Transverse colon (tissue), 4 donors: Measurements from ENCODE around the gene LAMTOR2. TPM values are rescaled to one million over a fixed set of nuclear protein-coding genes. Genes with fewer than 3 reads are reported as not detected.
"Not testable (repeated sequence)": the region's sequence is repeated elsewhere in the genome, so short reads cannot be mapped to it uniquely, and the experiment has no call there.

Experiments
- DNase-seq: peaks from one replicate; pipeline ENCODE4 v3.0.0-alpha.2; 2019
- H3K27ac ChIP-seq, 4 donors: fragments of 200-600 bp; sonication (generic); 2 replicates each; pipeline ENCODE4 v1.5.1; 2016 to 2018; ENCODE audit warnings: inconsistent platforms in 4 of 4
- H3K27me3 ChIP-seq: fragments of 200-600 bp; sonication (generic); 2 replicates; pipeline ENCODE4 v1.5.1; 2017; ENCODE audit warnings: inconsistent platforms
- H3K36me3 ChIP-seq, 4 donors: fragments of 200-600 bp; sonication (generic); 2 replicates each; pipeline ENCODE4 v1.5.1; 2017 to 2019; ENCODE audit warnings: inconsistent platforms in 4 of 4
- H3K4me1 ChIP-seq, 4 donors: fragments of 200-600 bp; sonication (generic); 2 replicates each; pipeline ENCODE4 v1.5.1; 2017 to 2020; ENCODE audit warnings: inconsistent platforms in 4 of 4
- H3K4me3 ChIP-seq, 4 donors: fragments of 200-600 bp; sonication (generic); 1 replicate in 1 of 4; 2 replicates in 3 of 4; pipeline versions ENCODE4 v1.5.1 to v1.6.1; 2017 to 2019; ENCODE audit warnings: inconsistent platforms in 4 of 4
- H3K9me3 ChIP-seq, 2 donors: fragments of 200-600 bp; sonication (generic); 2 replicates each; pipeline ENCODE4 v1.5.1; 2017 to 2019; ENCODE audit warnings: inconsistent platforms in 2 of 2
- EP300 ChIP-seq: sonication (generic); formaldehyde crosslinking; IDR thresholded peaks from one replicate; pipeline ENCODE4 v1.6.1; 2017; ENCODE audit warnings: antibody characterized with exemption, low read depth
- POLR2A ChIP-seq: fragments of 450-650 bp; IDR thresholded peaks from one replicate; pipeline ENCODE4 v1.6.1; 2016; ENCODE audit warnings: antibody characterized with exemption, mild to moderate bottlenecking, moderate library complexity
- POLR2AphosphoS5 ChIP-seq, 3 donors: sonication (generic); formaldehyde crosslinking; IDR thresholded peaks; one replicate each; pipeline ENCODE4 v1.6.1; 2016; ENCODE audit warnings: antibody characterized with exemption in 3 of 3
- WGBS, 2 donors: methylation state at CpG; one replicate each; pipeline ENCODE4 v1.1.5; 2018; ENCODE audit warnings: low coverage in 1 of 2; 5-methylcytosine and 5-hydroxymethylcytosine counted together
- in situ Hi-C, 4 donors: fragments of 200-750 bp; cut with MboI; loops; one replicate each; pipeline versions ENCODE4 v1.15.0 to v1.15.1; 2017; ENCODE audit warnings: low sequenced_read_pairs in 3 of 4, low pct_ligation_motif_present in 1 of 4, low pct_unique_long_range_greater_than_20kb in 1 of 4
- intact Hi-C: fragments of 100-400 bp; cut with DNase I; formaldehyde crosslinking; loops from one replicate; pipeline ENCODE4 v1.15.1; 2023; ENCODE audit warnings: low total_unique reads
- total RNA-seq, 4 donors: library from RNA; depleted of rRNA; stranded (reverse); fragments of >200 nt; gene quantifications; one replicate each; pipeline ENCODE4 v1.1.0, GENCODE V29; 2016
- TF ChIP-seq, protein P1 (sequence below), 5 experiments: fragments of 200-600 bp in 3 of 5; fragments of 450-650 bp in 2 of 5; sonication (generic) in 3 of 5; IDR thresholded peaks; 1 replicate in 2 of 5; 2 replicates in 3 of 5; pipeline ENCODE4 v1.5.1; 2016 to 2017; ENCODE audit warnings: antibody characterized with exemption in 5 of 5, inconsistent platforms in 3 of 5, mild to moderate bottlenecking in 2 of 5, moderate library complexity in 1 of 5

The LAMTOR2 gene
- total RNA-seq, 4 donors from 2014 or later, result 20.9 to 70.9 (median 47.5) TPM

DNA sequence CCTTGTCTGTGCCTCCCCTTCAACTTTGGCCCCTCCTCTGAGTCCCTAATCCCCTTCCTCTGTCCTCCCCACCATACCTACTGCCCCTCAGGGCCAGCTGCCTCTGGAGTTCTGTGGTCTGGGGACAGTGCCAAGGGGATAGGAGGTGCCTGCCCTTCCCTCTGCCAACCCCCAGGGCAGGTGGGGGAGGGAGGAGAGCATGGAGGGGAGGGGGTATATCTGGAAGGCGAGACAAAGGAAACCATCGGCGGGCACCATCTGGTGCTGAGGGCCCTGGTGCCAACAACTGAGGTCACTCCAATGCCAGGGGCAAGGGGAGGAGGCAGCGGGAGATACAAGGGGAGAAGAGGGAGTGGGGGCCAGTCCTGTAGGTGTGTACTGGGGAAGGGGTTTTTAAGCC lies 16.0 kb downstream of the LAMTOR2 start:
- Histone ChIP-seq H3K27me3 (no peaks in the 10 kb centered on the region), H3K4me3 (no peak overlapping the region), H3K27ac (no peak overlapping the region), H3K36me3 (peaks cover 0 to 8% (median 0%) of the 10 kb centered on the region in 4 donors), H3K4me1 (peaks cover 0 to under 1% (median 0%) of the 10 kb centered on the region in 4 donors), H3K9me3 (no peaks in the 10 kb centered on the region)
- WGBS, 2 donors, result 73% methylated on average over 4 of the region's 4 CpGs; no CpG with 5 or more reads in 1 of the 2 donors
- in situ Hi-C loops (no loop called here), intact Hi-C loops (no loop called here)
- no peak for DNase-seq
- TF ChIP-seq, protein P1, sequence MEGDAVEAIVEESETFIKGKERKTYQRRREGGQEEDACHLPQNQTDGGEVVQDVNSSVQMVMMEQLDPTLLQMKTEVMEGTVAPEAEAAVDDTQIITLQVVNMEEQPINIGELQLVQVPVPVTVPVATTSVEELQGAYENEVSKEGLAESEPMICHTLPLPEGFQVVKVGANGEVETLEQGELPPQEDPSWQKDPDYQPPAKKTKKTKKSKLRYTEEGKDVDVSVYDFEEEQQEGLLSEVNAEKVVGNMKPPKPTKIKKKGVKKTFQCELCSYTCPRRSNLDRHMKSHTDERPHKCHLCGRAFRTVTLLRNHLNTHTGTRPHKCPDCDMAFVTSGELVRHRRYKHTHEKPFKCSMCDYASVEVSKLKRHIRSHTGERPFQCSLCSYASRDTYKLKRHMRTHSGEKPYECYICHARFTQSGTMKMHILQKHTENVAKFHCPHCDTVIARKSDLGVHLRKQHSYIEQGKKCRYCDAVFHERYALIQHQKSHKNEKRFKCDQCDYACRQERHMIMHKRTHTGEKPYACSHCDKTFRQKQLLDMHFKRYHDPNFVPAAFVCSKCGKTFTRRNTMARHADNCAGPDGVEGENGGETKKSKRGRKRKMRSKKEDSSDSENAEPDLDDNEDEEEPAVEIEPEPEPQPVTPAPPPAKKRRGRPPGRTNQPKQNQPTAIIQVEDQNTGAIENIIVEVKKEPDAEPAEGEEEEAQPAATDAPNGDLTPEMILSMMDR (IDR thresholded peaks at IDR 0.05), result no peak
- TF ChIP-seq POLR2A, result no peak
- no peak for TF ChIP-seq POLR2AphosphoS5 (IDR thresholded peaks at IDR 0.05)
- TF ChIP-seq EP300, result no peak

GRCh38 chr1:156071332-156071816 lies 16.8 kb downstream of the LAMTOR2 start:
- 86 to 90% methylated on average over 2 to 7 of the region's 7 CpGs for WGBS, 2 donors
- in situ Hi-C loops, H3K36me3 ChIP-seq, H3K27me3 ChIP-seq, H3K27ac ChIP-seq, H3K4me3 ChIP-seq, H3K9me3 ChIP-seq, intact Hi-C loops, H3K4me1 ChIP-seq, DNase-seq: not testable (repeated sequence)

- in situ Hi-C loops, result no loop called here
- 50% methylated on average over 6 of the region's 6 CpGs; no CpG with 5 or more reads in 1 of the 2 donors for WGBS, 2 donors
- H3K27ac ChIP-seq, result no peak overlapping the region
- H3K4me3 ChIP-seq, result no peak overlapping the region
- H3K4me1 ChIP-seq, result peaks cover 0 to 6% (median 0%) of the 10 kb centered on the region in 4 donors
- DNase-seq, result no peak
- intact Hi-C loops, result no loop called here
- H3K36me3 ChIP-seq, result peaks cover 0 to 8% (median 0%) of the 10 kb centered on the region in 4 donors
- H3K27me3 ChIP-seq, result no peaks in the 10 kb centered on the region
- TF ChIP-seq POLR2AphosphoS5 (IDR thresholded peaks at IDR 0.05), result no peak
- TF ChIP-seq, protein P1 (IDR thresholded peaks at IDR 0.05), result no peak
- no peak for TF ChIP-seq EP300
- no peak for TF ChIP-seq POLR2A
- H3K9me3 ChIP-seq, result no peaks in the 10 kb centered on the region
These were observed 17.7 kb downstream of the LAMTOR2 start for GRCh38 chr1:156072251-156072650.

GRCh38 chr1:156073110-156073687 lies 18.6 kb downstream of the LAMTOR2 start:
- Histone ChIP-seq H3K4me3 (no peak overlapping the region), H3K36me3 (peaks cover 0 to 8% (median 0%) of the 10 kb centered on the region in 4 donors), H3K9me3 (no peaks in the 10 kb centered on the region), H3K27me3 (no peaks in the 10 kb centered on the region), H3K27ac (no peak overlapping the region), H3K4me1 (peaks cover 0 to 6% (median 0%) of the 10 kb centered on the region in 4 donors)
- intact Hi-C loops, result no loop called here
- TF ChIP-seq POLR2AphosphoS5 (IDR thresholded peaks at IDR 0.05), result no peak
- TF ChIP-seq EP300, result no peak
- TF ChIP-seq POLR2A, result no peak
- TF ChIP-seq, protein P1 (IDR thresholded peaks at IDR 0.05), result no peak
- no peak for DNase-seq
- WGBS, 2 donors, result 25% methylated on average over 1 of the region's 1 CpG; no CpG with 5 or more reads in 1 of the 2 donors
- in situ Hi-C loops, result no loop called here
